ENCODE data around the gene MRPL53. TPM values are rescaled to one million over a fixed set of nuclear protein-coding genes. Genes with fewer than 3 reads are reported as not detected.

Gene MRPL53
- total and polyA plus RNA-seq, 2 of the 13 experiments (the other 11 are each of a cell fraction or from before 2014, with no cell fraction given), result 34.3 to 51.9 TPM

GRCh38 chr2:74503506-74504475 lies 31.3 kb upstream of the MRPL53 start (continued):
- TF ChIP-seq ZNF570 (CRISPR knock-in tag; IDR thresholded peaks at IDR 0.05; ENCODE audit: borderline replicate concordance), result no peak
- TF ChIP-seq HIVEP1 (CRISPR knock-in tag; IDR thresholded peaks at IDR 0.05), result no peak; the same call in 1 of the 2 replicates
- TF ChIP-seq ZNF609 (CRISPR knock-in tag; IDR thresholded peaks at IDR 0.05; ENCODE audit: borderline replicate concordance), result no peak
- no peak for TF ChIP-seq ESRRA (CRISPR knock-in tag; IDR thresholded peaks at IDR 0.05; ENCODE audit: low read depth)
- TF ChIP-seq HOXA3 (CRISPR knock-in tag; IDR thresholded peaks at IDR 0.05), result no peak
- TF ChIP-seq HMGA1 (CRISPR knock-in tag; conservative IDR thresholded peaks at IDR 0.05), result no peak
- TF ChIP-seq ZNF138 (CRISPR knock-in tag; IDR thresholded peaks at IDR 0.05; ENCODE audit: low read depth), result no peak
- no peak for TF ChIP-seq ZNF30 (CRISPR knock-in tag; IDR thresholded peaks at IDR 0.05)
- no peak for TF ChIP-seq EZH2 (conservative IDR thresholded peaks at IDR 0.05; ENCODE audit: low read depth, low read length)
- no peak for TF ChIP-seq ZMYM2 (CRISPR knock-in tag; IDR thresholded peaks at IDR 0.05)
- TF ChIP-seq SNAI1 (CRISPR knock-in tag; IDR thresholded peaks at IDR 0.05; ENCODE audit: borderline replicate concordance), result no peak
- TF ChIP-seq, protein P1, sequence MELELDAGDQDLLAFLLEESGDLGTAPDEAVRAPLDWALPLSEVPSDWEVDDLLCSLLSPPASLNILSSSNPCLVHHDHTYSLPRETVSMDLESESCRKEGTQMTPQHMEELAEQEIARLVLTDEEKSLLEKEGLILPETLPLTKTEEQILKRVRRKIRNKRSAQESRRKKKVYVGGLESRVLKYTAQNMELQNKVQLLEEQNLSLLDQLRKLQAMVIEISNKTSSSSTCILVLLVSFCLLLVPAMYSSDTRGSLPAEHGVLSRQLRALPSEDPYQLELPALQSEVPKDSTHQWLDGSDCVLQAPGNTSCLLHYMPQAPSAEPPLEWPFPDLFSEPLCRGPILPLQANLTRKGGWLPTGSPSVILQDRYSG (CRISPR knock-in tag; IDR thresholded peaks at IDR 0.05), result no peak
- TF ChIP-seq ZNF766 (CRISPR knock-in tag; IDR thresholded peaks at IDR 0.05; ENCODE audit: borderline replicate concordance), result no peak
- no peak for TF ChIP-seq MNT (IDR thresholded peaks at IDR 0.05)
- no peak for TF ChIP-seq ZBTB10 (CRISPR knock-in tag; IDR thresholded peaks at IDR 0.05; ENCODE audit: borderline replicate concordance)
- TF ChIP-seq ZNF557 (CRISPR knock-in tag; IDR thresholded peaks at IDR 0.05), result 0 out of 2 replicates have a peak, but pooled peaks have one; percentile 2

Measured in HepG2 (cell line).